IMR-90 (cell line): ENCODE data around the gene MPV17. TPM values are rescaled to one million over a fixed set of nuclear protein-coding genes. Genes with fewer than 3 reads are reported as not detected.

Experiments used
- ATAC-seq: fragments of 200-7000 bp; cut with Tn5 transposase; 2 replicates; pipeline ENCODE4 v1.9.1; 2020; ENCODE audit warnings: low read depth, mild to moderate bottlenecking, moderate library complexity
- BruUV-seq: library from RNA; stranded (reverse); fragments of 400-500 nt; replicated peaks from 2 replicates; lab custom pipeline; 2021; lab: Mats Ljungman, UMichigan
- CTCF ChIA-PET: fragments of 300-600 bp; formaldehyde crosslinking; extraction: SDS; loops from one replicate; lab custom pipeline; 2021; ENCODE audit warnings: antibody characterized with exemption; lab: Yijun Ruan, JAX
- POLR2A ChIA-PET: fragments of 300-600 bp; sonication (Branson Sonifier 250); formaldehyde crosslinking; loops from one replicate; lab custom pipeline; 2022; ENCODE audit warnings: antibody characterized with exemption; ENCODE audit not compliant: unreplicated experiment; lab: Charles Lee
- DNase-seq: peaks from one replicate; pipeline ENCODE4 v3.0.0; 2013
- H2AFZ ChIP-seq: replicated peaks from 2 replicates; pipeline ENCODE3; 2013; ENCODE audit warnings: low read length, mild to moderate bottlenecking; ENCODE audit not compliant: poor library complexity
- H2AK5ac ChIP-seq: 2 replicates; pipeline ENCODE4 v1.6.1; 2013; ENCODE audit warnings: low read depth, low read length, inconsistent platforms
- H2AK9ac ChIP-seq: replicated peaks from 2 replicates; pipeline ENCODE3; 2013; ENCODE audit warnings: mild to moderate bottlenecking, low read depth, low read length, moderate library complexity; ENCODE audit not compliant: poor library complexity
- H2BK120ac ChIP-seq: 2 replicates; pipeline ENCODE4 v1.6.1; 2013; ENCODE audit warnings: low read depth, low read length, inconsistent platforms
- H2BK15ac ChIP-seq: 3 replicates; pipeline ENCODE4 v1.6.1; 2013; ENCODE audit warnings: low read depth, low read length, inconsistent platforms
- H2BK20ac ChIP-seq: 2 replicates; pipeline ENCODE4 v1.6.1; 2013; ENCODE audit warnings: low read depth, mild to moderate bottlenecking, inconsistent platforms, low read length, moderate library complexity
- H2BK5ac ChIP-seq: 2 replicates; pipeline ENCODE4 v1.6.1; 2013; ENCODE audit warnings: mild to moderate bottlenecking, low read depth, low read length, inconsistent platforms; ENCODE audit not compliant: poor library complexity, severe bottlenecking
- H3K14ac ChIP-seq: replicated peaks from 2 replicates; pipeline ENCODE4 v1.6.1; 2013; ENCODE audit warnings: low read depth, low read length, inconsistent platforms
- H3K18ac ChIP-seq: 2 replicates; pipeline ENCODE4 v1.6.1; 2013; ENCODE audit warnings: low read depth, low read length, control low read depth
- H3K23ac ChIP-seq: 2 replicates; pipeline ENCODE4 v1.6.1; 2013; ENCODE audit warnings: low read depth, low read length, inconsistent platforms
- H3K27ac ChIP-seq: 2 replicates; pipeline ENCODE4 v1.5.1; 2013; ENCODE audit warnings: mild to moderate bottlenecking, control low read depth, low read length; ENCODE audit not compliant: insufficient read depth
- H3K27me3 ChIP-seq: 2 replicates; pipeline ENCODE4 v1.6.1; 2013; ENCODE audit warnings: low read length; ENCODE audit not compliant: control insufficient read depth, insufficient read depth
- H3K36me3 ChIP-seq: 2 replicates; pipeline ENCODE4 v1.6.1; 2013; ENCODE audit warnings: low read length, mixed read lengths; ENCODE audit not compliant: control insufficient read depth, insufficient read depth
- H3K4ac ChIP-seq: 2 replicates; pipeline ENCODE4 v1.6.1; 2013; ENCODE audit warnings: low read depth, low read length, inconsistent platforms
- H3K4me1 ChIP-seq: 2 replicates; pipeline ENCODE4 v1.6.1; 2013; ENCODE audit warnings: low read length, mixed read lengths; ENCODE audit not compliant: control insufficient read depth, insufficient read depth
- H3K4me2 ChIP-seq: 2 replicates; pipeline ENCODE4 v1.6.1; 2013; ENCODE audit warnings: low read depth, mild to moderate bottlenecking, control low read depth, low read length, moderate library complexity
- H3K4me3 ChIP-seq: 2 replicates; pipeline ENCODE4 v1.5.1; 2013; ENCODE audit warnings: low read depth, mild to moderate bottlenecking, control low read depth, low read length, moderate library complexity; ENCODE audit not compliant: insufficient read depth
- H3K56ac ChIP-seq: 2 replicates; pipeline ENCODE4 v1.6.1; 2013; ENCODE audit warnings: low read length, inconsistent platforms; ENCODE audit not compliant: insufficient read depth; ENCODE audit errors: extremely low read depth
- H3K79me1 ChIP-seq, 2 experiments: 2 replicates each; pipeline ENCODE4 v1.6.1; 2013; ENCODE audit warnings: low read length in 2 of 2, inconsistent platforms in 1 of 2, low read depth in 1 of 2
- H3K9ac ChIP-seq: 2 replicates; pipeline ENCODE4 v1.6.1; 2013; ENCODE audit warnings: low read depth, low read length, control low read depth
- H3K9me1 ChIP-seq: 2 replicates; pipeline ENCODE4 v1.6.1; 2013; ENCODE audit warnings: low read length, inconsistent platforms; ENCODE audit not compliant: insufficient read depth
- H3K9me3 ChIP-seq: 2 replicates; pipeline ENCODE4 v1.6.1; 2013; ENCODE audit warnings: low read length; ENCODE audit not compliant: control insufficient read depth, insufficient read depth
- H4K20me1 ChIP-seq: 2 replicates; pipeline ENCODE4 v1.6.1; 2013; ENCODE audit warnings: low read length, inconsistent platforms; ENCODE audit not compliant: insufficient read depth
- H4K5ac ChIP-seq: 2 replicates; pipeline ENCODE4 v1.6.1; 2013; ENCODE audit warnings: mild to moderate bottlenecking, low read depth, low read length, control low read depth
- H4K8ac ChIP-seq, 2 experiments: 2 replicates each; pipeline ENCODE4 v1.6.1; 2013; ENCODE audit warnings: low read depth in 2 of 2, low read length in 2 of 2, control low read depth in 1 of 2, inconsistent platforms in 1 of 2
- H4K91ac ChIP-seq: 2 replicates; pipeline ENCODE4 v1.6.1; 2013; ENCODE audit warnings: low read depth, low read length, inconsistent platforms; ENCODE audit not compliant: insufficient read depth
- CHD1 ChIP-seq: IDR thresholded peaks from 2 replicates; pipeline ENCODE4 v1.6.1; 2012; ENCODE audit warnings: low read depth, low read length, improper control_type of control experiment
- CTCF ChIP-seq: conservative IDR thresholded peaks from 2 replicates; pipeline ENCODE4 v1.5.1; 2012; ENCODE audit warnings: mild to moderate bottlenecking, low read depth, low read length, improper control_type of control experiment
- MAFK ChIP-seq: IDR thresholded peaks from 2 replicates; pipeline ENCODE4 v1.6.1; 2012; ENCODE audit warnings: low read depth, low read length, improper control_type of control experiment
- USF2 ChIP-seq: fragments of 150-350 bp; IDR thresholded peaks from 2 replicates; pipeline ENCODE4 v1.6.1; 2017; ENCODE audit warnings: mild to moderate bottlenecking, antibody characterized with exemption, low read length, low read depth
- WGBS, 2 experiments: methylation state at CpG; one replicate each; pipeline versions ENCODE4 v1.1.5 to v1.1.7; 2013; ENCODE audit warnings: missing lambda C conversion rate in 2 of 2; ENCODE audit not compliant: insufficient read length in 1 of 2; ENCODE audit errors: extremely low coverage in 2 of 2; 5-methylcytosine and 5-hydroxymethylcytosine counted together
- dilution Hi-C: fragments of 300-500 bp; cut with HindIII; formaldehyde crosslinking; loops from one replicate; pipeline ENCODE4 v1.14.3; 2018; ENCODE audit warnings: low sequenced_read_pairs; ENCODE audit not compliant: unreplicated experiment
- in situ Hi-C: fragments of 300-500 bp; cut with MboI; formaldehyde crosslinking; loops from 3 replicates; pipeline ENCODE4 v1.14.3; 2019; ENCODE audit warnings: low sequenced_read_pairs, inconsistent platforms, mixed read lengths
- intact Hi-C: fragments of 100-400 bp; cut with micrococcal nuclease; formaldehyde crosslinking; loops from 2 replicates; pipeline ENCODE4 v1.10.0; 2022
- polyA plus RNA-seq, 3 experiments: library from polyadenylated mRNA; depleted of rRNA; stranded (reverse); fragments of >200 nt; gene quantifications; 2 replicates each; pipeline ENCODE4 v1.2.3, GENCODE V29; 2012; ENCODE audit warnings: low replicate concordance in 1 of 3
- total RNA-seq: library from RNA; depleted of rRNA; stranded (reverse); fragments of >200 nt; gene quantifications from 2 replicates; pipeline ENCODE4 v1.2.3, GENCODE V29; 2012

The MPV17 gene
- total and polyA plus RNA-seq, 2 of the 4 experiments (the other 2 are of a cell fraction), result 70.4 to 160 TPM

GRCh38 chr2:27314709-27315108, 8.2 kb downstream of the MPV17 start:
- Histone ChIP-seq H3K27me3 (no peaks in the 10 kb centered on the region), H4K5ac (no peak overlapping the region), H3K56ac (no peak overlapping the region), H2BK20ac (no peak overlapping the region), H3K23ac (no peak overlapping the region), H4K20me1 (no peaks in the 10 kb centered on the region), H3K4me1 (no peaks in the 10 kb centered on the region), H3K79me1 (peaks cover 6 to 13% of the 10 kb centered on the region in 2 experiments), H2AK9ac (no peak overlapping the region), H3K14ac (no peak overlapping the region), H4K91ac (no peak overlapping the region), H3K4ac (no peak overlapping the region), H2BK120ac (no peak overlapping the region), H4K8ac (no peak overlapping the region), H3K36me3 (peaks cover 16% of the 10 kb centered on the region), H3K9me3 (no peaks in the 10 kb centered on the region), H3K4me3 (no peak overlapping the region), H2AFZ (no peak overlapping the region), H3K18ac (no peak overlapping the region), H3K9ac (no peak overlapping the region), H2BK5ac (no peak overlapping the region), H3K9me1 (peaks cover 4% of the 10 kb centered on the region; the same call in 1 of the 2 replicates), H3K4me2 (no peak overlapping the region), H3K27ac (no peak overlapping the region), H2BK15ac (no peak overlapping the region), H2AK5ac (no peak overlapping the region)
- DNase-seq, result no peak
- no TSS peak for BruUV-seq
- in situ Hi-C loops, result no loop called here
- dilution Hi-C loops, result no loop called here
- no peak for ATAC-seq
- TF ChIP-seq MAFK, result no peak
- TF ChIP-seq CTCF, result no peak
- TF ChIP-seq USF2, result no peak
- no peak for TF ChIP-seq CHD1
- CTCF ChIA-PET, result no interaction called here
- POLR2A ChIA-PET, result no interaction called here
- WGBS, 2 experiments, result 100% methylated on average over 1 of the region's 9 CpGs; no CpG with 5 or more reads in 1 of the 2 experiments
- intact Hi-C loops, result no loop called here
